Esophagus squamous epithelium (tissue), 5 donors: Measurements from ENCODE around the gene GANAB. TPM values are rescaled to one million over a fixed set of nuclear protein-coding genes. Genes with fewer than 3 reads are reported as not detected.

Experiments
- DNase-seq: peaks from one replicate; lab custom pipeline; 2025; lab: John Stamatoyannopoulos, UW
- H3K27ac ChIP-seq, 4 donors: fragments of 200-600 bp; sonication (generic); one replicate each; pipeline ENCODE4 v1.5.1; 2016 to 2019; ENCODE audit warnings: mild to moderate bottlenecking in 1 of 4
- H3K27me3 ChIP-seq, 4 donors: fragments of 200-600 bp; sonication (generic); 1 replicate in 3 of 4; 2 replicates in 1 of 4; pipeline versions ENCODE4 v1.5.1 to v1.6.0; 2017 to 2021; ENCODE audit warnings: antibody characterized with exemption in 1 of 4
- H3K36me3 ChIP-seq, 3 donors: fragments of 200-600 bp; sonication (generic); one replicate each; pipeline ENCODE4 v1.5.1; 2016 to 2019
- H3K4me1 ChIP-seq, 3 donors: fragments of 200-600 bp; sonication (generic); one replicate each; pipeline ENCODE4 v1.5.1; 2017 to 2019
- H3K4me3 ChIP-seq, 4 donors: fragments of 200-600 bp; sonication (generic); 1 replicate in 3 of 4; 2 replicates in 1 of 4; pipeline ENCODE4 v1.5.1; 2016 to 2019; ENCODE audit warnings: mild to moderate bottlenecking in 2 of 4, moderate library complexity in 1 of 4
- H3K9me3 ChIP-seq, 3 donors: fragments of 200-600 bp; sonication (generic); one replicate each; pipeline ENCODE4 v1.5.1; 2016 to 2019
- POLR2A ChIP-seq, 4 donors: fragments of 450-650 bp; IDR thresholded peaks; one replicate each; pipeline ENCODE4 v1.6.1; 2017; ENCODE audit warnings: antibody characterized with exemption in 4 of 4, mild to moderate bottlenecking in 4 of 4, moderate library complexity in 3 of 4
- WGBS, 2 donors: methylation state at CpG; one replicate each; pipeline ENCODE4 v1.1.5; 2018; 5-methylcytosine and 5-hydroxymethylcytosine counted together
- intact Hi-C: fragments of 100-400 bp; cut with DNase I; formaldehyde crosslinking; loops from one replicate; pipeline ENCODE4 v1.15.0; 2022
- total RNA-seq, 4 donors: library from RNA; depleted of rRNA; stranded (reverse); fragments of >200 nt; gene quantifications; one replicate each; pipeline ENCODE4 v1.1.0, GENCODE V29; 2016
- TF ChIP-seq, protein P1 (sequence below), 6 experiments: fragments of 450-650 bp in 4 of 6; fragments of 200-600 bp in 2 of 6; sonication (generic) in 2 of 6; IDR thresholded peaks; one replicate each; pipeline ENCODE4 v1.5.1; 2016 to 2019; ENCODE audit warnings: antibody characterized with exemption in 6 of 6, mild to moderate bottlenecking in 4 of 6, moderate library complexity in 4 of 6
- donor health status: DM: yes; HTN: yes; CAD: no.

Gene GANAB
- total RNA-seq, 4 donors from 2014 or later: 90.8 to 97.2 (median 95.0) TPM

DNA sequence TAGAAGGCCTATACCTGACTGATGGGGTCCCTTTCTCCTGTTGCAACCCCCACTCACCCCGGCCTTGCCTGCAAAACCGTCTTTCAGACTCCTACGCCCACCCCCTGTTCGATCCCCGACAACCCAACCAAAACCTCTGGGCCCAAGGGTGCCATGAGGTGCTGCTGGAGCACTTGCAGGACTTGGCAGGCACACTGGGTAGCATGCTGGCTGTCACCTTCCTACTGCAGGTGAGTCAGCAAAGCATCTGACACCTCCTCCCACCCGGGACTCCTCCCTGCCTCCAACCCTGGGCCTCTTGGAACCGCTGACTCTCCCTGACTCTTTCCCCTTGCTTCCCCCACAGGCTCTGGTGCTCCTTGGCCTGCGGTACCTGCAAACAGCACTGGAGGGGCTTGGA, 32.1 kb downstream of the GANAB start:
- Histone ChIP-seq H3K27me3 (no peaks in the 10 kb centered on the region), H3K4me3 (no peak overlapping the region), H3K36me3 (peaks cover 12 to 55% (median 15%) of the 10 kb centered on the region in 3 donors), H3K4me1 (peaks cover 20 to 52% (median 38%) of the 10 kb centered on the region in 3 donors), H3K9me3 (no peaks in the 10 kb centered on the region), H3K27ac (peak overlapping the region; percentile 92 to 98 (median 94))
- TF ChIP-seq POLR2A (IDR thresholded peaks at IDR 0.05): no peak
- TF ChIP-seq, protein P1, sequence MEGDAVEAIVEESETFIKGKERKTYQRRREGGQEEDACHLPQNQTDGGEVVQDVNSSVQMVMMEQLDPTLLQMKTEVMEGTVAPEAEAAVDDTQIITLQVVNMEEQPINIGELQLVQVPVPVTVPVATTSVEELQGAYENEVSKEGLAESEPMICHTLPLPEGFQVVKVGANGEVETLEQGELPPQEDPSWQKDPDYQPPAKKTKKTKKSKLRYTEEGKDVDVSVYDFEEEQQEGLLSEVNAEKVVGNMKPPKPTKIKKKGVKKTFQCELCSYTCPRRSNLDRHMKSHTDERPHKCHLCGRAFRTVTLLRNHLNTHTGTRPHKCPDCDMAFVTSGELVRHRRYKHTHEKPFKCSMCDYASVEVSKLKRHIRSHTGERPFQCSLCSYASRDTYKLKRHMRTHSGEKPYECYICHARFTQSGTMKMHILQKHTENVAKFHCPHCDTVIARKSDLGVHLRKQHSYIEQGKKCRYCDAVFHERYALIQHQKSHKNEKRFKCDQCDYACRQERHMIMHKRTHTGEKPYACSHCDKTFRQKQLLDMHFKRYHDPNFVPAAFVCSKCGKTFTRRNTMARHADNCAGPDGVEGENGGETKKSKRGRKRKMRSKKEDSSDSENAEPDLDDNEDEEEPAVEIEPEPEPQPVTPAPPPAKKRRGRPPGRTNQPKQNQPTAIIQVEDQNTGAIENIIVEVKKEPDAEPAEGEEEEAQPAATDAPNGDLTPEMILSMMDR (IDR thresholded peaks at IDR 0.05): no peak
- intact Hi-C loops: no loop called here
- WGBS, 2 donors: 42 to 45% methylated on average over 7 to 8 of the region's 8 CpGs
- DNase-seq: no peak

DNA sequence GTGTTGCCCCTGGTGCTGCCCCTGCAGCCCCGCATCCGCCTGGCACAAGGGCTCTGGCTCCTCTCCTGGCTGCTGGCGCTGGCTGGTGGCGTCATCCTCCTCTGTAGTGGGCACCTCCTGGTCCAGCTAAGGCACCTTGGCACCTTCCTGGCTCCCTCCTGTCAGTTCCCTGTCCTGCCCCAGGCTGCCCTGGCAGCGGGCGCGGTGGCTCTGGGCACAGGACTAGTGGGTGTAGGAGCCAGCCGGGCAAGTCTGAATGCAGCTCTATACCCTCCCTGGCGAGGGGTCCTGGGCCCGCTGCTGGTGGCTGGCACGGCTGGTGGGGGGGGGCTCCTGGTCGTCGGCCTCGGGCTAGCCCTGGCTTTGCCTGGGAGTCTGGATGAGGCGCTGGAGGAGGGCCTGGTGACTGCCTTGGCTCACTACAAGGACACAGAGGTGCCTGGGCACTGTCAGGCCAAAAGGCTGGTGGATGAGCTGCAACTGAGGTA, 33.1 kb downstream of the GANAB start:
- H3K27me3 ChIP-seq: no peaks in the 10 kb centered on the region
- TF ChIP-seq, protein P1 (IDR thresholded peaks at IDR 0.05): no peak
- TF ChIP-seq POLR2A (IDR thresholded peaks at IDR 0.05): no peak
- intact Hi-C loops: no loop called here
- no CpG with 5 or more reads among the region's 15 CpGs for WGBS, 2 donors
- H3K4me1 ChIP-seq: peaks cover 18 to 46% (median 35%) of the 10 kb centered on the region in 3 donors
- peak overlapping the region; percentile 92 to 98 (median 94) for H3K27ac ChIP-seq
- H3K9me3 ChIP-seq: no peaks in the 10 kb centered on the region
- peaks cover 12 to 65% (median 15%) of the 10 kb centered on the region in 3 donors for H3K36me3 ChIP-seq
- DNase-seq: no peak
- H3K4me3 ChIP-seq: peak overlapping the region in 3 of 4 donors; percentile 73 to 80 (median 77)

DNA sequence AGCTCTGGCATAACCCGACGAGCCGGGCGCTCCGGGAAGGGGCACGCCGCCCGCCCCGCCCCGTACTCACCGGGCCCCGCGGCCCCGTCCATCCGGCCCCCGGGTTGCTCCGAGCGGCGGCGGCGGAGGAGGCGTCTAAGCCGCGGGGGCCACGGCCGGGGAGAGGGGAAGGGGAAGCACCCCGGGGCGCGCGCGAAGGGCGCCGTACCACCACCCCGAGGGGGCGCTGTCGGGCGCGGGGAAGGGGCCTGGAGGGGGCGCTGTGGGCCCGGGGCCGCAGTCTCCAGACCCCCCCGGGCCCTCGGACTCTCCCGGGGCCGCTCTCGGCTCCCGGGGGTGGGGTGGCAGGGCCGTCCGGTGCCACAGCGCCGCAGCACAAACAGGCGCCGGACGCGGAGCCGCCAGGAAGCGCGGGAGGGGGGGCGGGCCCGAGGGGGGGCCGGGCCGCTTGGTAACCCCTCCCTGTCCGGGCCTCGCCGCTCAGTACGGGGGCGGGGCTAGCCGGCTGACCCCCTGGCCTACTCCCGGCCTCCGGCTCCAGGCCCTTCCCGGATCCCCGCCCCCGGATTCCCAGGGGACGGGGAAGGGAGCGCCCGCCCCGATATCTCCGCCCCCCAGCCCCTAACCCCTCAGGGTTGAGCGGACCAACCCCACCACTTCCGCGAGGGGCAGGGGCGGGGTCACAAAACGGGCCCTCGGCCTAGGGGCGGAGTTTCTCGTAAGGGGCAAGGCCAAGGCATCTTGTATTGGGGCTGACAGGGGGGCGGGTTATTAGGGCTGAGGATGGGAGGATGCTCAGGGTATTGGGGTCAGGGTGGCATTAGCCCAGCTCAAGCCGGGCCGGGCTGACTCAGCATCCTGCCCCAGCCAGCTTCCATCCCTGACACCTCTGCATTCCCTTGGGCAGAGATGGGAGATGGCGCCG, 33.8 kb downstream of the GANAB start, which contains the start of the genes EML3 and ROM1:
Gene EML3, minus strand, starts transcription at position 410 of the 925 bp plus-strand sequence. Its CDS starts 318 bp downstream, at position 92.
Gene ROM1, plus strand, starts transcription at position 892 of the 925 bp plus-strand sequence. Its CDS starts 25 bp downstream, at position 917.
- DNase-seq: peak; percentile 58
- Histone ChIP-seq H3K9me3 (no peaks in the 10 kb centered on the region), H3K27ac (peak within 1 kb of the TSS; percentile 92 to 98 (median 94)), H3K36me3 (peaks cover 12 to 69% (median 15%) of the 10 kb centered on the region in 3 donors), H3K27me3 (no peaks in the 10 kb centered on the region), H3K4me1 (peaks cover 18 to 53% (median 35%) of the 10 kb centered on the region in 3 donors), H3K4me3 (peak within 1 kb of the TSS; percentile 64 to 80 (median 75))
- TF ChIP-seq, protein P1 (IDR thresholded peaks at IDR 0.05): peak; percentile 73 to 98 (median 93)
- peak in 1 of 4 donors; percentile 29 for TF ChIP-seq POLR2A (IDR thresholded peaks at IDR 0.05)
- intact Hi-C loops: no loop called here
- WGBS, 2 donors: 0 to 2% methylated on average over 1 to 7 of the region's 91 CpGs

DNA sequence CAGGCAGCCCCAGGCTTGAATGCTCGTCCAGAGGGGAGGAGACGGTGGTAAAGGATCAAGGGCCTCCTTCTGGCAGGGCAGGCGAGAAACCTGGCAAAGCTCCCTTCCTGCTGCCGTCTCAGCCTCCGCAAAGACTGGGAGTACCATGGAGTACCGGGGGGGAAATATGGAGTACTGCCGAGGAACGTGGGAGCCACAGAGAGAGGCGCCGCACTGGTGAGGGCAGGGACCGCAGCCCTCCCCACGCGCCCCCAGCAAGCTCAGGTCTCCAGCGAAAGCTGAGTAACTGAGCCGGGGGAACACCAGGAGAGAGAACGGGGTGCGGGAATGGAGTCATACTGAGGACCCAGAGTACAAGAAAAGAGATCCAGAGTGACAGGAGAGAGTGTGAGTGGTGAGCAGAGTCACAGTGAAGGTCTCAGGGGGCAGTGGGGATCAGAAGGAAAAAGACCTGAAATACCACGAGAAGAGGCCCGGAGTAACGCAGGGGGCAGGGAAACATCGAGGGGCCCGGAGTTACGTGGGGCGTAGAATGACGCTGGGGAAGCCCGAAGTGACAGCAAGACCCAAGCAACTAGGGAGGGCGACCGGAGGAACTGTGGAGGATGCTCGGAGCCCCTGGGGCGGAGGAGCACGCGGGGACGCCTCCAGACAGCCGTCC, 34.6 kb downstream of the GANAB start:
- DNase-seq: no peak
- 1% methylated on average over 28 to 30 of the region's 34 CpGs for WGBS, 2 donors
- intact Hi-C loops: no loop called here
- H3K4me3 ChIP-seq: peak overlapping the region; percentile 64 to 80 (median 75)
- TF ChIP-seq, protein P1 (IDR thresholded peaks at IDR 0.05): peak in 1 of 6 experiments; percentile 8
- TF ChIP-seq POLR2A (IDR thresholded peaks at IDR 0.05): no peak
- H3K27ac ChIP-seq: peak overlapping the region; percentile 92 to 98 (median 94)
- H3K4me1 ChIP-seq: peaks cover 18 to 61% (median 35%) of the 10 kb centered on the region in 3 donors
- H3K27me3 ChIP-seq: no peaks in the 10 kb centered on the region
- peaks cover 6 to 69% (median 10%) of the 10 kb centered on the region in 3 donors for H3K36me3 ChIP-seq
- H3K9me3 ChIP-seq: no peaks in the 10 kb centered on the region
